Stimulated activated CD8-positive, alpha-beta memory T cell treated with anti-CD3 and anti-CD28 coated beads, Interleukin-12 subunit alpha, Interleukin-12 subunit beta, amount 100 ng/mL, for 4 hours (primary cell): ENCODE measurements around the gene SAMHD1.

Source experiments
- DNase-seq: peaks from one replicate; pipeline ENCODE4 v3.0.0-alpha.2; 2020; ENCODE audit warnings: low read depth

SAMHD1 gene

DNA sequence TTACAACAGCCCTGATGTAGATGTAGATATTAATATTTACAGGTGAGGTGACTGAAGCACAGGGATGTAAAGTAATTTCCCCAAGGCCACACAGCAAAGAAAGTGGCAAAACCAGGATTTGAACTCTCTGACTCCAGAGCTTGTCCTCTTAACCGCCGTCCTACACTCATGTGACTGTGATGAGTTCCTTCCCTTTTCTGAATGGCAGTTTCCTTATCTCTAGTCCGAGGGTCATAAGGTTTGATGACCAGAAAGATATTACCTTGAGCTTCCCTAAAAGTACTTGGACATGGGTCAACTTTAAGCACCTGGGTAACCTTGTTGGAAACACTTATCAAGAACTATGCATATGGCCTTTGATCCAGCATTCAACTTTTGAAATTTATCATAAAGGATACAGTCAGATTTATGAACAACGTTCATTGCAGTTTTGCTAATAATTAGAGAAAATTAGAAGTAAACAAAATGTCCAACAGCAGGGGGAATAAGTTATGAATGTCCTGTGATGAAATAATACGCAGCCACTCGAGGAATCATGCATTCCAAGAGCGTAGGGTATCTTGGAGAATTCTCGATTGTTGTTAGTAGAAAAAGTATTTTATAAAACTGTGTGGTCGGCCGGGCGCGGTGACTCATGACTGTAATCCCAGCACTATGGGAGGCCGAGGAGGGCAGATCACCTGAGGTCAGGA lies 77.9 kb downstream of the SAMHD1 start:
- no peak for DNase-seq

DNA sequence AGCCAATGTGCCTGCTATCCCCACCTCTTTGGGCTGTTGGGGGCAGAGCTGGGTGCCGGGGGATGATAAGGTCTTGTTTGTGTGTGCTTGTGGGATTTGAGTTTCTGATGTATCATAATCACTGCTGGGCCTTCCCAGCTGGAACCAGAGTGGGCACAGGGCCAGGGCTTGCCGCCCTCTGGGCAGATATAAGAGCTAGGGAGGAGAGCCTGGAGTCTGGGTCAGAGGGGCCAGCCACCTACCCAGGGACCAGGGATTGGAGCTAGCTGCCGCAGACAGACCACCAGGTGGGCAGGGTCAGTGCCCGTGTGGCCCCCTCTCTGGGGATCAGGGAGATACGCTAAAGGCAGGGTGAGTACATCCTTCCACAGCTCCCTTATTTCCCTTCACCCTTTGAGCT lies 78.7 kb downstream of the SAMHD1 start:
- DNase-seq = no peak

DNA sequence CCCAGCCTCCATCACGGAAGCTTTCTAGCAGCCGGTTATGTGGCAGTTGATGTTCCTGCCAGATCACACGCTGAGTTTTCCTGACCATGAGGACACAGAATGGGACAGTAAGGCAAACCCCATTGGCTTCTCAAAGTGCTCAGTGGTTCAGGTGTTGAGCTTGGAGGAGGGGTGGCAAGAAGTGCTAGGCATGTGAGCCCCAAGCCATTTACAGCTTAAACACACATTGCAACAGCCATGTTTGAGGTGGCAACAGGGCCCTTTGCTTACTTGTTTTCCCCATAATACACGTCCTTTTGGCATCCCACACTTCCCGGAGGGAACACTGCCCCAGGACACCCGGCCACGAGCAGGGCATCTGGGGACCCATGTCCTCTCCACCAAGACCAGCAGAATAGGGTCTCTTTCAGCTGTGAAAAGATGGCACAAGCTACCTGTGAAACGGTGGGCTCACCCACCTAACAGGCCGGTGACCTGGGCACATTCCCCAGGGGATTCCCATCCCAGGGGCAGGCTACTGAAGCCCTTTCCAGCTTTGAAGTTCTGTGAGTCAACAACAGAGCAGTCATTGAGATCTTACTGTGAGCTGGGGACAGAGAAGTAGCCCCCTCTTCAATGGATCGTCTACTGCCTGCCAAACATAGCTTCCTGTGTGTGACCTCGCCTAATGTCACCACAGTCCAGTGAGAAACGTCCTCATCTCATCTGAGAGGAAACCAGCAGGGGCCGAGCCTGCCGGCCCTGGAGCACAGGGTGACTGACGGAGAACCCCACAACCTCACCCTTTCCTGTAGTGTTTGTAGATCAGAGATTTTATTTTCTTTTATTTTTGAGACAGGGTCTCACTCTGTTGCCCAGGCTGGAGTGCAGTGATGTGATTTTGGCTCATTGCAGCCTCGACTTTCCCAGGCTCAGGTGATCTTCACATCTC lies 79.6 kb downstream of the SAMHD1 start:
- no peak for DNase-seq

DNA sequence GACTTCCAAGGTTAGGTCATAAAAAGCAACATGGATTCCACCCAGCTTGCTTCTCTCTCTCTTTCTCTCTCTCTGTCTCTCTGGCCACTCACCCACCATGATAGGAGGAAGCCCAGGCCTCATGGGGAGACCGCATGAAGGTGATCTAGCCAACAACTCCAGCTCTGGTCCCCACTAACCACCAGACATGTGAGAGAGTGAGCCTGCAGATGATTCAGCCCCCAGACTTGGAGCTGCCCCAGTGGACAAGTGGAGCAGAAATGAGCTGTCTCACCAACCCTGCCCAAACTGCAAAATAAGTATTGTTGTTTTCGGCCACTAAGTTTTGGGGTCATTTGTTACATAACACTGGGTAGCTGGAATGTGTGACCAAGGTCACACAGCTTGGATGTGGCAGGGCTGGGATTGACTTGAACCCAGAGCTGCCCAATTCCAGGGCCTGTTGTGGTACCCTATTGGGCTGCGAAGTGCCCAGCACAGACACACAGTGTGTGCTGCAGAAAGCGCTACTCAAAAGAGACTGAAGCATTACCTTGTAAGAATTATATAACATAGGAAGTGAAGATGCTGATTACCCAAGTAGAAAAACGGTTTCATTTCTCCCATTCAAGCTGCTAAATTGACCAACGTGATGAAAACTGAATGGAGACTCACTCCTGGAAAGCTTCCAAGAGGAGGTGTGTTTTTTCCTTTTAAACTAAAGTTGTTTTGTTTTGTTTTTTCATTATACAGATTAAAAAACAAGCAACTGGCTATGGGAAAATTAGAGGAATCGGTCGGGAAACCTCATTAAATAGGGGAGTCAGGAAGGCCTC lies 84.6 kb downstream of the SAMHD1 start:
- DNase-seq = no peak

DNA sequence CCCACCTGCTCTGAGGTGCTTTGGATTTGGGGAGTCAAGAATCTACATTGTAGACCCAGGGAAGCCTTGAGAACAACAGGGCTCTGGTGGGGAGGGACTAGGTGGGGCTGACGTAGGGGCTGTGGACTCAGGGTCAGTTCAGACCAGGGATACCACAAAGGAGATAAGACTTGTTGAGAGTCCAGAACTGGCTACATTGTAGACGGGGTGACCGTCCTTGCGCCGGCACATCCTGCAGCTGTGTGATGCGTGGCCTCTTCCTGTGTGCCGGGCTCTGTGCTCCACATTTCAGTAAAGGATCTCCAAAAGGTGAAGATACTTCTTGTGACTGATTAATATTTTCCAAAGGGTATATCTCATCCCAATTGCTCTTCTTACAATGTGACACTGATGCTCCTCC lies 85.3 kb downstream of the SAMHD1 start:
- no peak for DNase-seq

DNA sequence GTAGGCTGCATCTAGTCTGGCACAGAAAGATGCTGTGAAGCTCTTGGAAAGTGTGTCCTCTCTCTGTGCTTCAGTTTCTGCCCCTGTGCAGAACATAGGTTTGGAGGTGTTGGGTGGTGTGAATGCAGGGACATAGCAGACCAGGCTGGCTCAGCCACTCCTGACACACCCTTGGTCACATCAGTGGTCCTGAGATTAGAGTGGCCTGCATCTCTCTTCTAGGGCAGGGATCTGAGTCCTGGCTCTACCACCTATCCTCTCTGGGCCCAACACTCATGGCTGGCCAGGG lies 85.7 kb downstream of the SAMHD1 start:
- no peak for DNase-seq

DNA sequence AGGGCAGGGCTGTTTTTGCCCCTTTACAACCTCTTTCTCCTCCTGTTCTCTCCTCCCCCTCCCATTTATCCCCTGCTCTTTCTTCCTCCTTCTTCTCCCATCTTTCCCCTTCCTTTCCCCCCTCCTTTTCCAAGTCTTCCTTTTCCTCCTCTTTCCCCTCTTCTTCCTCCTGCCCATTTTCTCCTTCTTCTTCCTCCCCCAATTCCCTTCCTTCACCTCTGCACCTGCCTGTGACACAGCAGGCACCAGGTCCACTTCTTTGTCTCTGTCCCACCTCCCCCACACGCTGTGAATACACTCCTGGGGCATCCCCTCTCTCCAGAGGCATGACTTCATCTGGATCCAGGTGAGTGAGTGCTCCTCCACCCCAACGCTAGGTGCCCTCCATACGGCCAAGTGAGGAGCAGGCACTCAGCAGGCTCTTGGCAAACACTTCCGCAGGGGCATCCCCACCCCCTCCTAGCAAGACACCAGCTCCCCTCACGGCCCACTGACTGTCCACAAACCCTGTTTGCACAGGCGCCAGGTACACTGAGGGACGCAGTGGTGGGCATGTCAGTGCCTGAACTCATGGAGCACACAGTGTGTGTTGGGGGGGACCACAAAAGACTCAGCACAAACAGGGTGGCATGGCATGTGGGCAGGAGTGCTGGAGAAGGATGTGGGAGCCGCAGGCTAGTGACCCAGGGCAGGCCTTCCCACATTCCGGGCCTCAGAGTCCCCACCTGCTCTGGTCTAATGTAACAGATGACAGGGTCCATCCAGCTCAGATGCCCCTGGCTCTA lies 86.2 kb downstream of the SAMHD1 start:
- no peak for DNase-seq

DNA sequence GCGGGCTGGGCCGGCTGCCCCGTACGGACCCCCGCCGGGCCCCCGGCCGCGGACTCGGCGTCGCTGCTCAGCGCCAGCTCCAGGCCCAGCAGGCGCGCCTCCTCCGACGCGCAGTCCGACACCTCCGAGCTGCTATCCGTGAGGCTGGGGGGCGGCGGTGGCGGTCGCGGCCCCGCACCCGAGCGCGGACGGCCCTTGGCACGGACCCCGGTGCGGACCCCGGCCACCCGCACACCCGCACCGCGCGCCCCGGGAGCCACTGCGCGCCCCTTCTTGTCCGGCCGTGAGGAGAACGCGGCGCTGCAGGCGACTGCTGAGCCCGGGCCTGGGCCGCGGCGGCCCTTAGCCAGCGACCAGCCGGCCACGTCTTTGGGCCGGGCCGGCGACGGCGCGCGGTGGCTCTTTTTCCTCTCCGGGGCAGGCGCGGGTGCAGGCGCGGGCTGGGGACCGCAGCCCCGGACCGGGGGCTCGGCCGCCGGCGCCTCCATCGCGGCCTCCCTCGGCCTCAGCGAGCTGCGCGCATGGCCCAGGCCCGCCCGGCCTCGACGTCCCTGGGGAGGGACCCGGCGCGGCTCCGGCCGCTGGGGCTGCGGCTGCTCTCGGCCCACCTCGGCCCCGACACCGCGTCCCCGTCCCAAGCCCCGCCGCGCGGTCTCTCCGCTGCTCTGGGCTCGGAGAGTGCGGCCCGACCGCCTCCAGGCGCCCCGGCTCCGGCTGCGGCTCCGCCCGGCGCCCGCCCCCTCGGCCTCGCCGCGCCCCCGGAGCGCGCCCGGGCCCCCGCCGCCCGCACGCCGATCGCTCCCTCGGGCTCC lies 88.4 kb downstream of the SAMHD1 start:
- no peak for DNase-seq

DNA sequence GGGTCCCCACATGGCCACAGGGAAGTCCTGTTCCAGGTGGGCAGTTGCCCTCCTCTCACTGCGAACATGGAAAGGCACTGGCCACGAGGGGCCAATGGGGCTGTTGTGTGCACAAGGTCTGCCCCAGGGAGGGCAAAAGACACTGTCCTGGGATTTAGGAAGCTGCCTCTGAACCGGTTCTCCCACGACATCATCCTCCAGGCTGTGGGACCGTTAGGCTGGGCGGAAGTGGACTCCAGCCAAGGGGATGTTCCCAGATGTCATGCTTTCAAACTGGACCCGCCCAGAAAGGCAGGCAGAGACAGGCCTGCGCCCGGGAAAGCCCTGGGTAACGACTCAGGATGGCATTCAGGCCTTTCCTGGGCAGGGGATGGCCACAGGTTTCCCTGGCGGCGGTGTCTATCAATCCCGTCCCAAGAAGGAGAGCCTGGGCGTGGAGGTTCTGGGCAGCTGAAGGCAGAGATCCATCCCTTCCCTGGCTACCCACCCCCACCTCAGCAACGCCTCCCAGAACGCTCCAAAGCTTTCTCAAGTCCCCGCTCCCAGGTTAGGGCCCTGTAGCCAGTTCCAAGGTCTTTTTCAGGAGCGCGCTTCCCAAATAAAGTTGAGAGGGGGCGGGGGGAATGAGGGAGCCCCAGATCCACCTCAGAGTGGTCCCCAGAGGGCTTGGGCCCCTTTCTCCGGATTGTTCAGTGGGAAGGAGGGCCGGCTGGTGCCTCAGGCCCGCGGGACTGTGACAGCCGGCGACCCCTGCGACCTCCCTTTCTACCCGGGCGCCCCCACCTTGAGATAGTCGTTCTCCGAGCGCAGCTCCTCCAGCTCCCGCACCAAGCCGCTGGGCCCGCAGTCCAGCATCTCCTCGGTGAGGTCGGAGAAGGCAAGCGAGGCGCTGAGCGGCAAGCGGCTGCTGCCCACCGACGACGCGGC lies 89.4 kb downstream of the SAMHD1 start:
- DNase-seq = no peak

DNA sequence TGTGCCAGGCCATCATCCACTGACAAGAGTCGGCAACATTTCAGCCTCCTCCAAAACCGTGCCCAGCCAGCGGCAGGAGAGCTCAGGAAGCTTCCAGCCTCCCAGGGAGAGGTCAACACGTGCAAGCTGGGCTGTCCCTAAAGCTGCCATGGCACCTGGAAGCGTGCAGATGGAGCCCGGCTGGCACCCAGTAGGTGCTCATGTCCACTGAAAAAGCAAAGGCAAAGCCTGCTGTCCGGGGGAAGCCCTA lies 90.0 kb downstream of the SAMHD1 start:
- DNase-seq = no peak

DNA sequence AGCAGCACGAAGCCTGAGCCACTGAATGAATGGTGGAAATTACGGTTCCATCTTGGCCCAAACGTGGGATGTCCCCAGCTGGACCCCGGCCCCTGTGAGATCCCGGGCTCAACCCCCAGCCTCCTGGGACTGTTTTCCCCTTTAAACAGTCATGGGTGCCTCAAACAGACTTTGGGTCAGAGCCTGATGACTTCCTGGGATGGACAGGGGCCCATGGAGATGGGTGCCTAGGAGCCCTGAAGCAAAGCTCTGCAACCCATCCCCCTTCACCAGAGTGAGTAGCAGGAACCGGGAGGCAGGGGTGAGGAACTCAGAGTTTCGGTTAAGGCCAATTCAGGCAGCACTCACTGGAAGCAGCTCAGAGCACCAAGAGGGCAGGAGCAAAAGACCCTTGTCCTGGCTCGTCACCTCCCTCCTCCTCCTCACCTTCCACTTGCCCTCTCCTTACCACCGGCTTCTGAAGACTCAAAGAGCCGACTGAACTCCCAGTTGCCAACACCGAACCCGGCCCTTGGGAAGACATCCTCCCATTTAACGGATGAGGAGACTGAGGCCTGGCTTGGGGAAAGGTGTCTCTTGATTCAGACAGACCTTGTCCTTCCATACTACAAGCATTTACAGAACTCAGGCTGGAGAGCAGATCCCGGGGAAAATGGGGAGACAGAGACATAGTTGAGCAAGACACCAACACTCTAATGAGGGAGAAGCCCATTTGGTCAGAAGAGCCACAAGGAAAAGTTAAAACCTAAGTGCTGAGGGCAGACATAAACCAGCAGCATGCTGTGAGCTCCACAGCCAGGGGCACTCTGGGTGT lies 90.5 kb downstream of the SAMHD1 start:
- DNase-seq = no peak

DNA sequence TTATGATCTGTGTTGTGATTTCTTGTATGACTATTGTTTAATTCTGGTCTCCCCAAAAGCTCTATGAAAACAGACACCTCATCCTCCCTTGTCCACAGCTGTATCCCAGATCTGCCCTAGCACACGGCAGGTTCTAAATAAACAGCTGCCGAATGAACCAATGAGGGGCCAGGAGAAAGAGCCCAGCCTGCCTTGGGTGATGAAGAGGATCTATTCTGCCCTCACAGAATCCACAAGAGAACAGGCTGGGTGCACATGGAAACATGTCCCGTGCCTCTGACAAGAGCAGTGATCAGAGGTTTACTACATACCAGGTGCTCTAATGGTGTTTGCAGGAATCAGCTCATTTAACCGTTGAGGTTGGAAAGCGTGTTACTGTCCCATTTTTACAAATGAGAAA lies 91.2 kb downstream of the SAMHD1 start:
- DNase-seq = no peak

DNA sequence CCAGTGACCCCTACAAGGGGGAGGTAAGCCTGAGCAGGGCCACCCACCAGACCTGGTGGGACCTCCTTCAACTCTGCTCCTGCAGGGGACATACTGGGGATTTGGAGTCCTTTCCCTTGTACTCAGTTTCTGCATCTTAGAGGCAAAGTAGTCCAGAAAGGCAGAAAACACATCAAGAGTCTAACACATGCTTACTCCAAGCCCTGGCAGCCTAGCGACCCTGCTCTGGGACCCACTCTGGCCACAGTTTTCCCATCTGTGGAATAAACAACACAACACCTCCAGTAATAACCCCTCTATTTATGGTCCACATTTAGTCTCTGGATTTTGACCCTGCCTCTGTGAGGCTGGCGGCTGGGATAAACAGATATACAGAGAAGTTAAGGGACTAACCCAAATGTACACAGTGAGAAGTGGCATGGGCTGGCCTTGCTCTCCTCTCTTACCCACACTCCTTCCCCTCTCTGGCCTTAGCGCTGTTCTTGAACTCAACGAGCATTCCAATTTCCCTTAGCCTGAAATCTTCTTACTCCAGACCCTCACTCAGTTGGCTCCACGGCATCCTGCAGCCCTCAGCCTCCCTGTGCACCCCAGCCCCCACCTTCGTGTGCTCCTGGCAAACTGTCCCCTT lies 91.7 kb downstream of the SAMHD1 start:
- DNase-seq = no peak

DNA sequence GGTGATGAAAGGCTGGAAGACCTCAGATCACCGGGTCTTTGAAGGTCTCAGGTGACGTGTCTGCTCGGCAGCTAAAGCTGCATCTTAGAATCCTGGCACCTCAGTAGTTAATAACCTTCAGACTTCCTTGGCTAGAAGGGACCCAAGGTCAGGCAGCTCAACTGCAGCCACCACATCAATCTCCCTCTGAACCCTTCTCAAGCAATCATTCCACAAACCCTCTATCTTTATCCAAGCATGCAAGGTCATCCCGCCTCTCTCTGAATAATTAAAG lies 92.3 kb downstream of the SAMHD1 start:
- no peak for DNase-seq

DNA sequence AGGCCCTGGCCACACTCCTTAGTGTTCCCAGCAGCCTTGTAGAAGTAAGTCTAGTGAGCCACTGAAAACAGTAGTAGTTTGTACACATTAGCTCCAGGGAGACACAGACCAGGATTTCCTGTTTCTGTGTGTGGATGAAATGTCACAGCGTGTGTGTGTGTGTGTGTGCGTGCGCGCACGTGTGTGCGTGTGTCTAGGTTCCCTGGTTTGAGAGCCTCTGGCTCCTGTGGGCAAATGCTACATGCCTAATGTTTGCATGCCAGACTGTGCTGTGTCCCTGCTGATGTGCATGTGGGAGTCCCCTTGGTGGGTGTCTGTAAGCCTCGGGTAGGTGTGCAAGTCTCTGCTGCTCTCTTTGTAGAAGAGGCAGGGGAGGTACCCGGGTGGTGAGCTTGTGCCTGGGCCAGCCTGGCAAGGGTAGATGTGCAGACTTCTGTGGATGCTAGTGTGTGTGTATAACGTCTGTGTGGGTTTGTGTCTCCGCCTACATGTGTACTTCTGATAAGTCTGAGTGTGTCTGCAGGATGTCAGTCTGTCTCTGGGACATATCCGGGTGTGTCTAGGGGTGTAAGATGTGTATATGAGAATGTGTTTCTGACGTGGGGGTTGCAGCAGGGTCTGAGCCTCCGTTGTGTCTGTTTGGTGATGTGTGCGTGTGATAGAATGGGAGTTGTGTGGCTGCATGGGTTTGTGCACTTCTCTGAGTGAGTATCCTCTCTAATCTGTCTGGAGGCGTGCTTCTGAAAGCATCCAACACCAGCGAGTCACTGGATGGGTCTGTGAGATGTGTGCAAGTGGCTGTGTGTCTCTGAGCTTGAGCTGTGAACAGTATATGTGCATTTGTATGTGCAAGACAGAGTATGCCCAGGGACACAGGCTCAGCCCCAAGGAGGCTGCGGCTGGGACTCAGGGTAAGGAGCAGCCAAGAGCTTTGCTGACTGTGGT lies 94.5 kb downstream of the SAMHD1 start:
- no peak for DNase-seq

DNA sequence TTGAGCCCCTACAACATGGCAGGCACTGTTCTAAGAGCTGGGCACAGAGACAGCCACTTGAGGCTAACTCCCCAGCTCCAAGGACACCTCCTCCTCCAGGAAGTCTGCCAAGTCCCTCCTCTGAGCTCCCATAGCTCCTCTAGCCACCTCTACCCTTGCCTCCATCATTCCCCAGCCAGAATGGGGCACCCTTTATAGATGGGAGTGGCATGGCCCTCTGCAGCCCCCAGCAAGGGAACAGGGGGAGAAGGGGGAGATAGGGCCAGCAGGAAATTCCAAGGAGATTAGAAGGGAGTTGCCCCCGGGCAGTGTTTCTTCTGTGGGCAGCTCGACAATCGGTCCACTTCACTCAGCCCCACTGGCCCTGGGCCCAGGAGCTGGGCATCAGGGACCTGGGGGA lies 95.3 kb downstream of the SAMHD1 start:
- DNase-seq = no peak

DNA sequence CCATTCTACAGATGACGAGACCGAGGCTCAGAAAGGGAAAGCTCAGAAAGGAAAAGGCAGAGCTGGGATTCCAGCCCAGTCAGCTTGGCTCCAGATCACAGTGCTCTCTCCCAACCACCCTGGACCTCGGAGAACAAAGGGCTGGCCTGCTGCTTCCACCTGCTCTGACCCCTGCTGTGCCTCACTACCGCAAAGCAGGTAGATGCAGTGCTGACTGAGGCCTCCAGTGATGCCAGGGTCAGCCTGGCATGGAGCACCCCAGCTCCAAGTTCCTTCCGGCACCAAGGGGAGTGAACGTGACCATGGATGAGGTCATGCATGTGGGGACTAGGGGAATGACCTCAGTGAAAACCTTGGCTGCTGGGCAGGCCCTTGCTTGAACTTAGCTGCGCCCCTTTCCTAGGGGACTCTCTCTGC lies 96.3 kb downstream of the SAMHD1 start:
- DNase-seq = no peak
